NCI-H2081 (cell line): Measurements from ENCODE around the gene ECPAS.
"Not testable (repeated sequence)": the region's sequence is repeated elsewhere in the genome, so short reads cannot be mapped to it uniquely, and the experiment has no call there.

Experiments
- DNase-seq, 2 experiments: peaks; one replicate each; lab custom pipeline; 2025; lab: John Stamatoyannopoulos, UW

The ECPAS gene

GRCh38 chr9:111483858-111484571 lies at the start of gene ECPAS:
Gene ECPAS, minus strand, starts transcription at chr9:111484383. Its CDS starts 11,465 bp downstream, at chr9:111472918.
- peak; percentile 59 to 83 for DNase-seq

- no peak for DNase-seq
Observed at GRCh38 chr9:111533099-111533790, 49.1 kb upstream of the ECPAS start.

GRCh38 chr9:111531716-111532115 lies 47.5 kb upstream of the ECPAS start:
- DNase-seq: no peak

- DNase-seq: no peak
Observed at GRCh38 chr9:111529787-111530186, 45.6 kb upstream of the ECPAS start.

GRCh38 chr9:111527347-111527746 lies 43.2 kb upstream of the ECPAS start:
- DNase-seq: no peak

GRCh38 chr9:111525056-111525977 lies 41.1 kb upstream of the ECPAS start, which contains the start of gene ZNF483:
Gene ZNF483, plus strand, starts transcription at chr9:111525179. Its CDS starts 2,217 bp downstream, at chr9:111527396.
- peak; percentile 85 to 92 for DNase-seq

- no peak for DNase-seq
Observed at GRCh38 chr9:111524731-111525055, 40.5 kb upstream of the ECPAS start.

- no peak for DNase-seq
Observed at GRCh38 chr9:111516061-111516465, 31.9 kb upstream of the ECPAS start.

- DNase-seq: no peak
Observed at GRCh38 chr9:111514967-111515366, 30.8 kb upstream of the ECPAS start.

- not testable (repeated sequence) for DNase-seq
Observed at GRCh38 chr9:111511581-111511980, 27.4 kb upstream of the ECPAS start.

GRCh38 chr9:111502506-111502905 lies 18.3 kb upstream of the ECPAS start:
- DNase-seq: no peak

GRCh38 chr9:111501648-111502047 lies 17.5 kb upstream of the ECPAS start:
- DNase-seq: no peak

GRCh38 chr9:111501005-111501562 lies 16.9 kb upstream of the ECPAS start:
- no peak for DNase-seq

- not testable (repeated sequence) for DNase-seq
Observed at GRCh38 chr9:111497196-111497595, 13.0 kb upstream of the ECPAS start.

GRCh38 chr9:111484572-111484894 lies 350 bp upstream of the ECPAS start:
- no peak for DNase-seq

GRCh38 chr9:111483439-111483857 lies 735 bp downstream of the ECPAS start:
- DNase-seq: peak in 1 of 2 experiments; percentile 60

- DNase-seq: peak; percentile 53 to 74
Observed at GRCh38 chr9:111482694-111483438, 1.3 kb downstream of the ECPAS start.

GRCh38 chr9:111481885-111482636 lies 2.1 kb downstream of the ECPAS start:
- DNase-seq: peak; percentile 30 to 59

- DNase-seq: no peak
Observed at GRCh38 chr9:111477677-111478076, 6.5 kb downstream of the ECPAS start.

GRCh38 chr9:111475195-111475594 lies 9.0 kb downstream of the ECPAS start:
- DNase-seq: no peak

GRCh38 chr9:111474385-111474784 lies 9.8 kb downstream of the ECPAS start:
- DNase-seq: no peak
